Liver (tissue), 9 donors: Measurements from ENCODE around the gene SCN1A. TPM values are rescaled to one million over a fixed set of nuclear protein-coding genes. Genes with fewer than 3 reads are reported as not detected.

Experiments
- DNase-seq: peaks from one replicate; pipeline ENCODE4 v3.0.0-alpha.2; 2017; ENCODE audit warnings: low spot score
- H3K27ac ChIP-seq, 2 donors: one replicate each; pipeline ENCODE4 v1.7.0; 2013; ENCODE audit warnings: inconsistent platforms in 2 of 2, low read length in 2 of 2, control low read depth in 1 of 2, low read depth in 1 of 2, mild to moderate bottlenecking in 1 of 2
- H3K27me3 ChIP-seq, 4 donors: one replicate each; pipeline versions ENCODE4 v1.6.1 to v1.7.0; 2013; ENCODE audit warnings: low read length in 3 of 4, inconsistent platforms in 1 of 4, mild to moderate bottlenecking in 1 of 4, moderate library complexity in 1 of 4; ENCODE audit not compliant: control insufficient read depth in 4 of 4, insufficient read depth in 4 of 4
- H3K36me3 ChIP-seq, 4 donors: one replicate each; pipeline versions ENCODE4 v1.6.1 to v1.7.0; 2013; ENCODE audit warnings: low read length in 3 of 4, mild to moderate bottlenecking in 3 of 4, low read depth in 1 of 4, moderate library complexity in 1 of 4; ENCODE audit not compliant: control insufficient read depth in 4 of 4, insufficient read depth in 3 of 4
- H3K4me1 ChIP-seq, 4 donors: one replicate each; pipeline versions ENCODE4 v1.6.1 to v1.7.0; 2013; ENCODE audit warnings: low read length in 3 of 4, mild to moderate bottlenecking in 3 of 4, moderate library complexity in 1 of 4; ENCODE audit not compliant: control insufficient read depth in 4 of 4, insufficient read depth in 4 of 4
- H3K4me3 ChIP-seq, 3 donors: one replicate each; pipeline versions ENCODE4 v1.6.1 to v1.7.0; 2013; ENCODE audit warnings: low read length in 3 of 3, control low read depth in 1 of 3, low read depth in 1 of 3, mild to moderate bottlenecking in 1 of 3
- H3K9ac ChIP-seq, 2 donors: one replicate each; pipeline ENCODE4 v1.7.0; 2013; ENCODE audit warnings: low read length in 2 of 2, mild to moderate bottlenecking in 2 of 2, moderate library complexity in 2 of 2, control low read depth in 1 of 2, low read depth in 1 of 2
- H3K9me3 ChIP-seq, 4 donors: one replicate each; pipeline versions ENCODE4 v1.6.1 to v1.7.0; 2013; ENCODE audit warnings: low read length in 3 of 4; ENCODE audit not compliant: control insufficient read depth in 4 of 4
- ATF3 ChIP-seq: IDR thresholded peaks from 2 replicates; pipeline ENCODE4 v1.6.1; 2016; ENCODE audit warnings: antibody characterized with exemption
- CTCF ChIP-seq: fragments of 150-350 bp; IDR thresholded peaks from 2 replicates; pipeline ENCODE4 v1.5.1; 2017; ENCODE audit warnings: improper control_type of control experiment, low read depth, low read length; ENCODE audit not compliant: missing input control
- EGR1 ChIP-seq, 2 donors: IDR thresholded peaks; 2 replicates each; pipeline ENCODE4 v1.6.1; 2016 to 2018; ENCODE audit warnings: antibody characterized with exemption in 2 of 2, low read depth in 2 of 2
- FOXA1 ChIP-seq: IDR thresholded peaks from 2 replicates; pipeline ENCODE4 v1.6.1; 2016; ENCODE audit warnings: antibody characterized with exemption
- FOXA2 ChIP-seq: IDR thresholded peaks from 2 replicates; pipeline ENCODE4 v1.6.1; 2016; ENCODE audit warnings: antibody characterized with exemption
- GABPA ChIP-seq, 2 donors: IDR thresholded peaks in 1 of 2; conservative IDR thresholded peaks in 1 of 2; 2 replicates each; pipeline ENCODE4 v1.6.1; 2016; ENCODE audit warnings: antibody characterized with exemption in 2 of 2, mild to moderate bottlenecking in 1 of 2, moderate library complexity in 1 of 2
- HNF4A ChIP-seq, 2 donors: conservative IDR thresholded peaks; 2 replicates each; pipeline ENCODE4 v1.6.1; 2016; ENCODE audit warnings: antibody characterized with exemption in 2 of 2, mild to moderate bottlenecking in 2 of 2
- HNF4G ChIP-seq: IDR thresholded peaks from 2 replicates; pipeline ENCODE4 v1.6.1; 2016; ENCODE audit warnings: antibody characterized with exemption
- JUND ChIP-seq, 2 donors: IDR thresholded peaks; 2 replicates each; pipeline ENCODE4 v1.6.1; 2016; ENCODE audit warnings: antibody characterized with exemption in 2 of 2
- NR2F2 ChIP-seq: IDR thresholded peaks from 2 replicates; pipeline ENCODE4 v1.6.1; 2016; ENCODE audit warnings: antibody characterized with exemption
- RAD21 ChIP-seq, 2 donors: IDR thresholded peaks; 2 replicates each; pipeline ENCODE4 v1.6.1; 2016; ENCODE audit warnings: antibody characterized with exemption in 2 of 2, mild to moderate bottlenecking in 2 of 2
- REST ChIP-seq: IDR thresholded peaks from 2 replicates; pipeline ENCODE4 v1.6.1; 2016; ENCODE audit warnings: antibody characterized with exemption, mild to moderate bottlenecking
- RXRA ChIP-seq, 2 donors: IDR thresholded peaks; 2 replicates each; pipeline ENCODE4 v1.6.1; 2017 to 2018; ENCODE audit warnings: antibody characterized with exemption in 2 of 2, mild to moderate bottlenecking in 1 of 2
- SP1 ChIP-seq: IDR thresholded peaks from 2 replicates; pipeline ENCODE4 v1.6.1; 2018; ENCODE audit warnings: antibody characterized with exemption, mild to moderate bottlenecking
- TAF1 ChIP-seq: conservative IDR thresholded peaks from 2 replicates; pipeline ENCODE4 v1.6.1; 2016; ENCODE audit warnings: antibody characterized with exemption, mild to moderate bottlenecking
- YY1 ChIP-seq: IDR thresholded peaks from 2 replicates; pipeline ENCODE4 v1.6.1; 2016; ENCODE audit warnings: antibody characterized with exemption, mild to moderate bottlenecking
- ZBTB33 ChIP-seq: IDR thresholded peaks from 2 replicates; pipeline ENCODE4 v1.6.1; 2016; ENCODE audit warnings: antibody characterized with exemption
- WGBS: extraction: QIAGEN DNeasy Blood & Tissue Kit; methylation state at CpG from one replicate; pipeline ENCODE4 v1.1.7; 2013; 5-methylcytosine and 5-hydroxymethylcytosine counted together
- polyA plus RNA-seq, 2 donors: library from polyadenylated mRNA; stranded (reverse) in 1 of 2; unstranded in 1 of 2; fragments of 200-250 nt in 1 of 2; fragments of >200 nt in 1 of 2; fragmentation: Nextera tagmentation in 1 of 2; extraction: Ambion mirVana in 1 of 2; gene quantifications; one replicate each; pipeline versions ENCODE4 v1.2.1 to v1.2.3, GENCODE V29; 2013 to 2015
- total RNA-seq, 2 donors: library from RNA; depleted of rRNA; stranded (reverse); fragments of >200 nt; gene quantifications; one replicate each; pipeline ENCODE4 v1.2.3, GENCODE V29; 2014
- donor health status: healthy.
- donor health status: healthy.
- donor health status: healthy.
- donor health status: healthy.
- donor health status: healthy.

SCN1A gene
- total and polyA plus RNA-seq, 4 donors: 0.11 TPM; not detected in 3

- no peaks in the 10 kb centered on the region for H3K4me1 ChIP-seq
- no peaks in the 10 kb centered on the region for H3K9me3 ChIP-seq
- H3K27me3 ChIP-seq: no peaks in the 10 kb centered on the region
- no peak for TF ChIP-seq FOXA1
- no peak for TF ChIP-seq SP1
- TF ChIP-seq HNF4G: no peak
- TF ChIP-seq EGR1 (IDR thresholded peaks at IDR 0.05; ENCODE audit: low read depth in 2 of 2): no peak
- no peak for TF ChIP-seq NR2F2
- no peak for TF ChIP-seq RXRA (IDR thresholded peaks at IDR 0.05)
- no peak for TF ChIP-seq YY1
- no peak for TF ChIP-seq CTCF
- TF ChIP-seq REST: no peak
- TF ChIP-seq JUND (IDR thresholded peaks at IDR 0.05): no peak
- TF ChIP-seq GABPA (IDR thresholded peaks at IDR 0.05 in 1 of 2, conservative IDR thresholded peaks at IDR 0.05 in 1 of 2): no peak
- no peak for TF ChIP-seq FOXA2
- TF ChIP-seq RAD21 (IDR thresholded peaks at IDR 0.05): no peak
- TF ChIP-seq HNF4A (conservative IDR thresholded peaks at IDR 0.05): no peak
- no peak for TF ChIP-seq ATF3
- TF ChIP-seq ZBTB33: no peak
- no peaks in the 10 kb centered on the region for H3K36me3 ChIP-seq
- H3K27ac ChIP-seq: no peak overlapping the region
- H3K4me3 ChIP-seq: no peak overlapping the region
- no peak for DNase-seq
- H3K9ac ChIP-seq: no peak overlapping the region
- WGBS: 93% methylated on average over 2 of the region's 2 CpGs
Measured at GRCh38 chr2:166170356-166170755, 42.5 kb upstream of the SCN1A start.

- no peaks in the 10 kb centered on the region for H3K27me3 ChIP-seq
- no peak for DNase-seq
- H3K9me3 ChIP-seq: no peaks in the 10 kb centered on the region
- no peak overlapping the region for H3K27ac ChIP-seq
- H3K36me3 ChIP-seq: no peaks in the 10 kb centered on the region
- no peaks in the 10 kb centered on the region for H3K4me1 ChIP-seq
- no peak overlapping the region for H3K4me3 ChIP-seq
- H3K9ac ChIP-seq: no peak overlapping the region
- WGBS: 42% methylated on average over 2 of the region's 2 CpGs
- TF ChIP-seq RAD21 (IDR thresholded peaks at IDR 0.05) (no peak), FOXA1 (no peak), HNF4A (conservative IDR thresholded peaks at IDR 0.05) (no peak), ZBTB33 (no peak), EGR1 (IDR thresholded peaks at IDR 0.05; ENCODE audit: low read depth in 2 of 2) (no peak), CTCF (no peak), TAF1 (no peak), NR2F2 (no peak), JUND (IDR thresholded peaks at IDR 0.05) (no peak)
Measured at GRCh38 chr2:166167449-166167848, 39.6 kb upstream of the SCN1A start.
